ENCODE data around the gene KDSR. TPM values are rescaled to one million over a fixed set of nuclear protein-coding genes. Genes with fewer than 3 reads are reported as not detected.

KDSR gene
- total and polyA plus RNA-seq, 2 of the 13 experiments (the other 11 are each of a cell fraction or from before 2014, with no cell fraction given), result 10.4 to 20.9 TPM

DNA sequence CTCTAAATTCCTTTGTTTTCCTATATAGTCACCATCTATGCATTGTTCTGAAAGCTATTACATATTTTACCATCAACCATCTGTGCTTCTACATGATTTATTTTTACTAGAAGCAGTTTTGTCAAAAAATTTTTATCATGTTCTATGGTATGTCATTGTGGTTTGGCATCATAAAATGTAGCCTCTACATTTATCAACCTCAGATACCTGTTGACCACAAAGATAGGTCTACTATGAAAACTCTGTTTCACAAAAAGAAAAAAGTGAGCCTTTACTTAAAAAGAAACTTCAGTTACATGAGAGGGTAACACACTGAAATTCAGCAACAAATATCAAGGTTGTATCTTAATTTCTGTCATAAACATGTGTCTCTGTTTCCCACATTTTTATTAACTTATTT is 51.1 kb downstream of the KDSR start:
- ChIA-PET CTCF (ENCODE audit: low intra/inter-chr PET ratio, low total read pairs) (no interaction called here), POLR2A (no interaction called here)
- FAIRE-seq (no peak), ATAC-seq (no peak), DNase-seq (ENCODE audit: low spot score) (no peak)
- Histone ChIP-seq H3K4me1 (ENCODE audit: insufficient read depth, low read length) (peaks cover 28% of the 10 kb centered on the region), H3K4me2 (ENCODE audit: low read depth, low read length) (no peak overlapping the region), H3K4me3 (replicated peaks in 1 of 3; ENCODE audit: insufficient read depth in 1 of 3, low read depth in 2 of 3, low read length in 3 of 3) (no peak overlapping the region), H3K36me3 (replicated peaks in 1 of 2; ENCODE audit: control insufficient read depth in 1 of 2, insufficient read depth in 2 of 2, low read length in 2 of 2) (no peaks in the 10 kb centered on the region), H2AFZ (ENCODE audit: low read length) (no peak overlapping the region), H3K27ac (ENCODE audit: extremely low read length, insufficient read depth, low read length) (no peak overlapping the region), H4K20me1 (ENCODE audit: insufficient read depth, low read length) (no peaks in the 10 kb centered on the region), H3K9me3 (ENCODE audit: low read length) (no peaks in the 10 kb centered on the region), H3K79me2 (ENCODE audit: insufficient read depth, low read length) (no peaks in the 10 kb centered on the region), H3K27me3 (ENCODE audit: control insufficient read depth in 1 of 2, insufficient read depth in 2 of 2, low read length in 2 of 2) (peaks cover 0 to 26% of the 10 kb centered on the region in 2 experiments; a peak in 4 of 5 replicates), H3K9ac (ENCODE audit: insufficient read depth, low read depth, low read length) (no peak overlapping the region)
- BruUV-seq (replicated peaks), result no TSS peak
- in situ Hi-C loops (cut with HindIII; ENCODE audit: extremely low pct_ligation_motif_present, low pct_unique_long_range_greater_than_20kb) (loop anchor here (10.0 kb wide), 1 partner anchor 181 kb away; no protein-coding TSS in a partner anchor), intact Hi-C loops (cut with micrococcal nuclease; ENCODE audit: unreplicated experiment) (no loop called here)
- TF ChIP-seq, protein P1, sequence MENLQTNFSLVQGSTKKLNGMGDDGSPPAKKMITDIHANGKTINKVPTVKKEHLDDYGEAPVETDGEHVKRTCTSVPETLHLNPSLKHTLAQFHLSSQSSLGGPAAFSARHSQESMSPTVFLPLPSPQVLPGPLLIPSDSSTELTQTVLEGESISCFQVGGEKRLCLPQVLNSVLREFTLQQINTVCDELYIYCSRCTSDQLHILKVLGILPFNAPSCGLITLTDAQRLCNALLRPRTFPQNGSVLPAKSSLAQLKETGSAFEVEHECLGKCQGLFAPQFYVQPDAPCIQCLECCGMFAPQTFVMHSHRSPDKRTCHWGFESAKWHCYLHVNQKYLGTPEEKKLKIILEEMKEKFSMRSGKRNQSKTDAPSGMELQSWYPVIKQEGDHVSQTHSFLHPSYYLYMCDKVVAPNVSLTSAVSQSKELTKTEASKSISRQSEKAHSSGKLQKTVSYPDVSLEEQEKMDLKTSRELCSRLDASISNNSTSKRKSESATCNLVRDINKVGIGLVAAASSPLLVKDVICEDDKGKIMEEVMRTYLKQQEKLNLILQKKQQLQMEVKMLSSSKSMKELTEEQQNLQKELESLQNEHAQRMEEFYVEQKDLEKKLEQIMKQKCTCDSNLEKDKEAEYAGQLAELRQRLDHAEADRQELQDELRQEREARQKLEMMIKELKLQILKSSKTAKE (CRISPR knock-in tag; IDR thresholded peaks at IDR 0.05; ENCODE audit: borderline replicate concordance), result no peak
- no peak for TF ChIP-seq MED8 (CRISPR knock-in tag; IDR thresholded peaks at IDR 0.05; ENCODE audit: insufficient replicate concordance)
- TF ChIP-seq, protein P2, sequence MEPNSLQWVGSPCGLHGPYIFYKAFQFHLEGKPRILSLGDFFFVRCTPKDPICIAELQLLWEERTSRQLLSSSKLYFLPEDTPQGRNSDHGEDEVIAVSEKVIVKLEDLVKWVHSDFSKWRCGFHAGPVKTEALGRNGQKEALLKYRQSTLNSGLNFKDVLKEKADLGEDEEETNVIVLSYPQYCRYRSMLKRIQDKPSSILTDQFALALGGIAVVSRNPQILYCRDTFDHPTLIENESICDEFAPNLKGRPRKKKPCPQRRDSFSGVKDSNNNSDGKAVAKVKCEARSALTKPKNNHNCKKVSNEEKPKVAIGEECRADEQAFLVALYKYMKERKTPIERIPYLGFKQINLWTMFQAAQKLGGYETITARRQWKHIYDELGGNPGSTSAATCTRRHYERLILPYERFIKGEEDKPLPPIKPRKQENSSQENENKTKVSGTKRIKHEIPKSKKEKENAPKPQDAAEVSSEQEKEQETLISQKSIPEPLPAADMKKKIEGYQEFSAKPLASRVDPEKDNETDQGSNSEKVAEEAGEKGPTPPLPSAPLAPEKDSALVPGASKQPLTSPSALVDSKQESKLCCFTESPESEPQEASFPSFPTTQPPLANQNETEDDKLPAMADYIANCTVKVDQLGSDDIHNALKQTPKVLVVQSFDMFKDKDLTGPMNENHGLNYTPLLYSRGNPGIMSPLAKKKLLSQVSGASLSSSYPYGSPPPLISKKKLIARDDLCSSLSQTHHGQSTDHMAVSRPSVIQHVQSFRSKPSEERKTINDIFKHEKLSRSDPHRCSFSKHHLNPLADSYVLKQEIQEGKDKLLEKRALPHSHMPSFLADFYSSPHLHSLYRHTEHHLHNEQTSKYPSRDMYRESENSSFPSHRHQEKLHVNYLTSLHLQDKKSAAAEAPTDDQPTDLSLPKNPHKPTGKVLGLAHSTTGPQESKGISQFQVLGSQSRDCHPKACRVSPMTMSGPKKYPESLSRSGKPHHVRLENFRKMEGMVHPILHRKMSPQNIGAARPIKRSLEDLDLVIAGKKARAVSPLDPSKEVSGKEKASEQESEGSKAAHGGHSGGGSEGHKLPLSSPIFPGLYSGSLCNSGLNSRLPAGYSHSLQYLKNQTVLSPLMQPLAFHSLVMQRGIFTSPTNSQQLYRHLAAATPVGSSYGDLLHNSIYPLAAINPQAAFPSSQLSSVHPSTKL (CRISPR knock-in tag; IDR thresholded peaks at IDR 0.05), result no peak
- TF ChIP-seq MAZ (IDR thresholded peaks at IDR 0.05; ENCODE audit: borderline replicate concordance, low read depth, low read length), result no peak
- TF ChIP-seq MAZ (CRISPR knock-in tag; IDR thresholded peaks at IDR 0.05; ENCODE audit: low read depth), result no peak
- TF ChIP-seq ZNF7 (CRISPR knock-in tag; IDR thresholded peaks at IDR 0.05), result no peak
- TF ChIP-seq, protein P3, sequence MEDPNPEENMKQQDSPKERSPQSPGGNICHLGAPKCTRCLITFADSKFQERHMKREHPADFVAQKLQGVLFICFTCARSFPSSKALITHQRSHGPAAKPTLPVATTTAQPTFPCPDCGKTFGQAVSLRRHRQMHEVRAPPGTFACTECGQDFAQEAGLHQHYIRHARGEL (CRISPR knock-in tag; IDR thresholded peaks at IDR 0.05), result no peak
- TF ChIP-seq, protein P4, sequence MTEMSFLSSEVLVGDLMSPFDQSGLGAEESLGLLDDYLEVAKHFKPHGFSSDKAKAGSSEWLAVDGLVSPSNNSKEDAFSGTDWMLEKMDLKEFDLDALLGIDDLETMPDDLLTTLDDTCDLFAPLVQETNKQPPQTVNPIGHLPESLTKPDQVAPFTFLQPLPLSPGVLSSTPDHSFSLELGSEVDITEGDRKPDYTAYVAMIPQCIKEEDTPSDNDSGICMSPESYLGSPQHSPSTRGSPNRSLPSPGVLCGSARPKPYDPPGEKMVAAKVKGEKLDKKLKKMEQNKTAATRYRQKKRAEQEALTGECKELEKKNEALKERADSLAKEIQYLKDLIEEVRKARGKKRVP (CRISPR knock-in tag; IDR thresholded peaks at IDR 0.05), result no peak
- TF ChIP-seq ZNF234 (CRISPR knock-in tag; conservative IDR thresholded peaks at IDR 0.05), result no peak
- TF ChIP-seq TGIF2 (CRISPR knock-in tag; IDR thresholded peaks at IDR 0.05), result no peak
- TF ChIP-seq, protein P5, sequence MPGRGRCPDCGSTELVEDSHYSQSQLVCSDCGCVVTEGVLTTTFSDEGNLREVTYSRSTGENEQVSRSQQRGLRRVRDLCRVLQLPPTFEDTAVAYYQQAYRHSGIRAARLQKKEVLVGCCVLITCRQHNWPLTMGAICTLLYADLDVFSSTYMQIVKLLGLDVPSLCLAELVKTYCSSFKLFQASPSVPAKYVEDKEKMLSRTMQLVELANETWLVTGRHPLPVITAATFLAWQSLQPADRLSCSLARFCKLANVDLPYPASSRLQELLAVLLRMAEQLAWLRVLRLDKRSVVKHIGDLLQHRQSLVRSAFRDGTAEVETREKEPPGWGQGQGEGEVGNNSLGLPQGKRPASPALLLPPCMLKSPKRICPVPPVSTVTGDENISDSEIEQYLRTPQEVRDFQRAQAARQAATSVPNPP (CRISPR knock-in tag; IDR thresholded peaks at IDR 0.05), result no peak
- TF ChIP-seq NR2F2 (IDR thresholded peaks at IDR 0.05; ENCODE audit: borderline replicate concordance, low read depth), result no peak

Measured in HepG2 (cell line).